ENCODE results near the gene GPATCH1. TPM values are rescaled to one million over a fixed set of nuclear protein-coding genes. Genes with fewer than 3 reads are reported as not detected.

Gene GPATCH1
- total and polyA plus RNA-seq, 9 of the 15 experiments (the other 6 are each of a cell fraction or from before 2014, with no cell fraction given) = 3.7 to 9.7 (median 7.7) TPM

- TF ChIP-seq BCLAF1 (IDR thresholded peaks at IDR 0.05; ENCODE audit: borderline replicate concordance in 1 of 2, control insufficient read depth in 1 of 2, low read depth in 2 of 2, low read length in 1 of 2) = peak in 1 of 2 experiments; percentile 48; a peak in 1 of 4 replicates
- peak; percentile 96 for TF ChIP-seq POLR2G (IDR thresholded peaks at IDR 0.05; ENCODE audit: low read depth, low read length)
- TF ChIP-seq ZNF197 (CRISPR knock-in tag; IDR thresholded peaks at IDR 0.05; ENCODE audit: low read depth) = 0 out of 2 replicates have a peak, but pooled peaks have one; percentile 17
- peak; percentile 31; the same call in 1 of the 2 replicates for TF ChIP-seq ZNF263 (CRISPR knock-in tag; IDR thresholded peaks at IDR 0.05; ENCODE audit: borderline replicate concordance)
- TF ChIP-seq EP400 (IDR thresholded peaks at IDR 0.05) = peak; percentile 72; the same call in 1 of the 2 replicates
- peak; percentile 96 for TF ChIP-seq RBM22 (IDR thresholded peaks at IDR 0.05; ENCODE audit: low read depth, low read length, poor library complexity, severe bottlenecking)
- peak; percentile 50; the same call in 1 of the 2 replicates for TF ChIP-seq TRIM28 (IDR thresholded peaks at IDR 0.05)
- peak in 1 of 2 experiments; percentile 38; a peak in 1 of 4 replicates for TF ChIP-seq SRF (CRISPR knock-in tag; IDR thresholded peaks at IDR 0.05)
- TF ChIP-seq TCF3 (CRISPR knock-in tag; IDR thresholded peaks at IDR 0.05) = peak; percentile 17; the same call in 1 of the 2 replicates
- TF ChIP-seq ASH1L (IDR thresholded peaks at IDR 0.05; ENCODE audit: borderline replicate concordance, low read depth, partially characterized antibody) = no peak
- TF ChIP-seq SAP30 (IDR thresholded peaks at IDR 0.05; ENCODE audit: borderline replicate concordance, insufficient read depth, low read depth, low read length, poor library complexity, severe bottlenecking) = peak; percentile 73
- TF ChIP-seq MEIS2 (IDR thresholded peaks at IDR 0.05; ENCODE audit: partially characterized antibody) = peak; percentile 97
- no peak for TF ChIP-seq NFYB (IDR thresholded peaks at IDR 0.05; ENCODE audit: extremely low read depth, insufficient read length)
- TF ChIP-seq ZNF592 (IDR thresholded peaks at IDR 0.05) = peak; percentile 97
- peak; percentile 39 for TF ChIP-seq RBM25 (IDR thresholded peaks at IDR 0.05; ENCODE audit: low read depth, low read length, severe bottlenecking)
- no peak for TF ChIP-seq PRPF4 (IDR thresholded peaks at IDR 0.05; ENCODE audit: insufficient read depth, low read depth, low read length, poor library complexity, severe bottlenecking)
- no peak for TF ChIP-seq SMARCB1 (IDR thresholded peaks at IDR 0.05; ENCODE audit: insufficient read length, low read depth)
- 0 out of 2 replicates have a peak, but pooled peaks have one; percentile 28 for TF ChIP-seq ZNF431 (CRISPR knock-in tag; IDR thresholded peaks at IDR 0.05)
Measured at GRCh38 chr19:33176670-33177416, 95.9 kb downstream of the GPATCH1 start (continued).

All from K562 (cell line).